ENCODE results near the gene ADD1. TPM values are rescaled to one million over a fixed set of nuclear protein-coding genes. Genes with fewer than 3 reads are reported as not detected.

The ADD1 gene
- total and polyA plus RNA-seq, 2 experiments from 2014 or later = 230 to 274 TPM

- H3K27me3 ChIP-seq = no peaks in the 10 kb centered on the region
- no peak for DNase-seq (ENCODE audit: low read depth in 1 of 2, low spot score in 1 of 2)
- no peak overlapping the region for H3K27ac ChIP-seq
- H3K9me3 ChIP-seq (ENCODE audit: low read depth) = no peaks in the 10 kb centered on the region
- TF ChIP-seq, protein P1, sequence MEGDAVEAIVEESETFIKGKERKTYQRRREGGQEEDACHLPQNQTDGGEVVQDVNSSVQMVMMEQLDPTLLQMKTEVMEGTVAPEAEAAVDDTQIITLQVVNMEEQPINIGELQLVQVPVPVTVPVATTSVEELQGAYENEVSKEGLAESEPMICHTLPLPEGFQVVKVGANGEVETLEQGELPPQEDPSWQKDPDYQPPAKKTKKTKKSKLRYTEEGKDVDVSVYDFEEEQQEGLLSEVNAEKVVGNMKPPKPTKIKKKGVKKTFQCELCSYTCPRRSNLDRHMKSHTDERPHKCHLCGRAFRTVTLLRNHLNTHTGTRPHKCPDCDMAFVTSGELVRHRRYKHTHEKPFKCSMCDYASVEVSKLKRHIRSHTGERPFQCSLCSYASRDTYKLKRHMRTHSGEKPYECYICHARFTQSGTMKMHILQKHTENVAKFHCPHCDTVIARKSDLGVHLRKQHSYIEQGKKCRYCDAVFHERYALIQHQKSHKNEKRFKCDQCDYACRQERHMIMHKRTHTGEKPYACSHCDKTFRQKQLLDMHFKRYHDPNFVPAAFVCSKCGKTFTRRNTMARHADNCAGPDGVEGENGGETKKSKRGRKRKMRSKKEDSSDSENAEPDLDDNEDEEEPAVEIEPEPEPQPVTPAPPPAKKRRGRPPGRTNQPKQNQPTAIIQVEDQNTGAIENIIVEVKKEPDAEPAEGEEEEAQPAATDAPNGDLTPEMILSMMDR (IDR thresholded peaks at IDR 0.05; ENCODE audit: low read depth, low read length) = no peak
- peaks cover 57% of the 10 kb centered on the region for H3K4me1 ChIP-seq (ENCODE audit: low read depth)
- H3K4me3 ChIP-seq = no peak overlapping the region
- H3K36me3 ChIP-seq = peaks cover 12% of the 10 kb centered on the region
Measured at GRCh38 chr4:2857349-2857927, 13.8 kb downstream of the ADD1 start.

DNA sequence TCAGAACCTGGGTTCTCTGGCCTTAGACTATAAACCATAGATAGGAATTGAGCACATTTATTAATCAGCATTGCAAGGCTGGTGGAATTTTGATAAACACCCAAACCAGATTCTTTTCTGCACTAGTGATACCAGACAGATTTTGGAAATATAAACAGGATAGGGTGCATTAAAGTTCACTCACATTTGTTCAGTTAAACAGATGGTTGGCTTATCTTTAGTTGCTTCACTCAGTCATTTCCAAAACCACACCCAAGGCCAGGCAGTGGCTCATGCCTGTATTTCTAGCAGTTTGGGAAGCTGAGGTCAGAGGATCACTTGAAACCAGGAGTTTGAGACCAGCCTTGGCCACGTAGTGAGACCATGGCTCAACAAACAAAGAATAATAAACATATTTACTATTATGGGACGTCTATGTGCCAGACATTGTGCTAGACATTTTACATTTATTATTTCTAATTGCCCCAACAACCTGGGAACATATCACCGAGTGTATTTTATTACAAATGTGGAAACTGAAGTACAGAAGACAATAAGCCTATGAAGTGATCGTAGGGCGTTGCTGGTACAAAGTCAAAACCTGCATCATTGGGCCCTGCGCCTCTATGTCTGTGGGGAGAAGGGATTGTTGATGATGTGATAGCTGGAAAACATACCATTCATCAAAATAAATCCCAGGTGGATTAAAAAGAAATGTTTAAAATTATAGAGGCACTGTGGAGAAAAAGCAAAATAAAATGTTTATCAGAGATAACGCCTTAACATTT, 15.0 kb downstream of the ADD1 start:
- TF ChIP-seq, protein P1 (IDR thresholded peaks at IDR 0.05; ENCODE audit: low read depth, low read length) = no peak
- peak in 1 of 2 donors; percentile 65 for DNase-seq (ENCODE audit: low read depth in 1 of 2, low spot score in 1 of 2)
- H3K27ac ChIP-seq = peak overlapping the region; percentile 22

GRCh38 chr4:2859514-2859913, 15.9 kb downstream of the ADD1 start:
- no peak for DNase-seq (ENCODE audit: low read depth in 1 of 2, low spot score in 1 of 2)
- Histone ChIP-seq H3K36me3 (peaks cover under 1% of the 10 kb centered on the region), H3K9me3 (ENCODE audit: low read depth) (no peaks in the 10 kb centered on the region), H3K4me3 (no peak overlapping the region), H3K4me1 (ENCODE audit: low read depth) (peaks cover 56% of the 10 kb centered on the region), H3K27ac (peak overlapping the region; percentile 94), H3K27me3 (no peaks in the 10 kb centered on the region)
- TF ChIP-seq, protein P1 (IDR thresholded peaks at IDR 0.05; ENCODE audit: low read depth, low read length) = no peak

More for the DNA sequence above, 15.0 kb downstream of the ADD1 start:
- Histone ChIP-seq H3K36me3 (peaks cover 9% of the 10 kb centered on the region), H3K27me3 (no peaks in the 10 kb centered on the region), H3K4me3 (no peak overlapping the region), H3K4me1 (ENCODE audit: low read depth) (peaks cover 55% of the 10 kb centered on the region), H3K9me3 (ENCODE audit: low read depth) (no peaks in the 10 kb centered on the region)

GRCh38 chr4:2860391-2861348, 17.0 kb downstream of the ADD1 start:
- Histone ChIP-seq H3K27ac (peak overlapping the region; percentile 94), H3K9me3 (ENCODE audit: low read depth) (no peaks in the 10 kb centered on the region), H3K4me1 (ENCODE audit: low read depth) (peaks cover 56% of the 10 kb centered on the region), H3K36me3 (no peaks in the 10 kb centered on the region), H3K27me3 (no peaks in the 10 kb centered on the region), H3K4me3 (peak overlapping the region; percentile 6)
- DNase-seq (ENCODE audit: low read depth in 1 of 2, low spot score in 1 of 2) = peak; percentile 50 to 88
- TF ChIP-seq, protein P1 (IDR thresholded peaks at IDR 0.05; ENCODE audit: low read depth, low read length) = no peak
